GM18520 (cell line): ENCODE data around the gene CHMP4A.
"Not testable (repeated sequence)": the region's sequence is repeated elsewhere in the genome, so short reads cannot be mapped to it uniquely, and the experiment has no call there.

Source experiments
- ATAC-seq: cut with Tn5 transposase; IDR thresholded peaks from one replicate; pipeline ENCODE4 v1.9.1; 2021; ENCODE audit not compliant: unreplicated experiment

The CHMP4A gene

GRCh38 chr14:24226473-24226872, 13.2 kb upstream of the CHMP4A start:
- ATAC-seq = no peak

DNA sequence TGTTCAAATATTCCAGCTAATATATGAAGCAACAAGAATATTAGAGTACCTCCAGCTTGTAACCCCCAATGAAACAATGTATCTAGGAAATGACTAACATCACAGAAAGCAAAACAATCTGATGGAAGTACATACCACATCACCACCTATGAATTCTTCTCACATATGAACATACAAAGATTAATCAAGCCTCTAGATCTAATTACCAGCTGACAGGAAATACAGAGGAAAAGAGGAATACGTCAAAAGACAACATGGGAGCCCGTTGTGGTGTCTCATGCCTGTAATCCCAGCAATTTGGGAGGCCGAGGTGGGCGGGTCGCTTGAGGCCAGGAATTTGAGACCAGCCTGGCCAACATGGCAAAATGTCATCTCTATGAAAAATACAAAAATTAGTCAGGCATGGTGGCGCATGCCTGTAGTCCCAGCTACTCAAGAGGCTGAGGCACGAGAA, 11.4 kb upstream of the CHMP4A start:
- no peak for ATAC-seq

DNA sequence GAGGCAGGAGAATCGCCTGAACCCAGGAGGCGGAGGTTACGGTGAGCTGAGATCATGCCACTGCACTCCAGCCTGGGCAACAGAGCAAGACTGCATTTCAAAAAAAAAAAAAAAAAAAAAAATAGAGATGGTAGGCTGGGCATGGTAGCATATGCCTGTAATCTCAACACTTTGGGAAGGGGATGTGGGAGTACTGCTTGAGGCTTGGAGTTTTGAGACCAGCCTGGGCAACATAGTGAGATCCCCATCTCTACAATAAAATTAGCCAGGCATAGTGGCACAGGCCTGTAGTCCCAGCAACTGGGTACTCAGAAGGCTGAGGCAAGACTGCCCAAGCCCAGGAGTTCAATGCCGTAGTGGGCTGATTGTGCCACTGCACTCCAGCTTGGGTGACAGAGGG, 9.7 kb upstream of the CHMP4A start:
- ATAC-seq = not testable (repeated sequence)

DNA sequence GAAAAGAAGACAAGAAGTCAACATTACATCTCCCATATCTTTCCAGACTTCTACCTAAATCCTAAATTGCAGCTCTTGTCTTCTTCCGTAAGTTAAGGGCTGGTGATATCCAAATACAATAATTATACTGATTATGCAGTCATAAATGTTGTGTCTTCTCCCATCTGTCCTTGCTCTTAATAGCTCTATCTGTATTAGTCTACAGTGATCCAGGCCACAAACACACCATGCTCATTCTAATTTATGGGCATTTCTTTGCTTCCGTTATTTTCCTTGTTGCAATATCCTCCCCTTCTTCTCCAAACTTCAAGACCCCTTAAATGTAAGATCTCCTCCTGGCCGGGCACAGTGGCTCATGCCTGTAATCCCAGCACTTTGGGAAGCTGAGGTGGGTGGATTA, 6.2 kb upstream of the CHMP4A start:
- no peak for ATAC-seq

- ATAC-seq = no peak
Measured at GRCh38 chr14:24219080-24219479, 5.8 kb upstream of the CHMP4A start.

GRCh38 chr14:24216876-24217275, 3.6 kb upstream of the CHMP4A start:
- not testable (repeated sequence) for ATAC-seq

DNA sequence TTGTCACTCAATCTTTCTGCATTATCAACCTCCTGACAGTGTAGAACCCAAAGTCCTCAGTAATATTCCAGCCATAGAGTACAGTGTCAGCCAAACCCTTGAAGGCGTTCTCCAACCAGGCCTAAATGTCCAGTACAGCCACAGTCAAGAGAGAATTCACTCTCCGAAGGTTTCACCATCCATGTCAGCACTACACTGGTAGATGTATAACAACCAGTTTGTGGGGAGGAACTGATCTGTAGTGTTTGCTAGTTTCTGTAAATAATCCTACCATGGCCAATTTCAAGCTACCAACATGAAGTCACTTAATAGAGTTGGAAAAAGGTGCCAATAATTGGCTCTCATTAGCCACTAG, 3.0 kb upstream of the CHMP4A start:
- ATAC-seq = no peak

DNA sequence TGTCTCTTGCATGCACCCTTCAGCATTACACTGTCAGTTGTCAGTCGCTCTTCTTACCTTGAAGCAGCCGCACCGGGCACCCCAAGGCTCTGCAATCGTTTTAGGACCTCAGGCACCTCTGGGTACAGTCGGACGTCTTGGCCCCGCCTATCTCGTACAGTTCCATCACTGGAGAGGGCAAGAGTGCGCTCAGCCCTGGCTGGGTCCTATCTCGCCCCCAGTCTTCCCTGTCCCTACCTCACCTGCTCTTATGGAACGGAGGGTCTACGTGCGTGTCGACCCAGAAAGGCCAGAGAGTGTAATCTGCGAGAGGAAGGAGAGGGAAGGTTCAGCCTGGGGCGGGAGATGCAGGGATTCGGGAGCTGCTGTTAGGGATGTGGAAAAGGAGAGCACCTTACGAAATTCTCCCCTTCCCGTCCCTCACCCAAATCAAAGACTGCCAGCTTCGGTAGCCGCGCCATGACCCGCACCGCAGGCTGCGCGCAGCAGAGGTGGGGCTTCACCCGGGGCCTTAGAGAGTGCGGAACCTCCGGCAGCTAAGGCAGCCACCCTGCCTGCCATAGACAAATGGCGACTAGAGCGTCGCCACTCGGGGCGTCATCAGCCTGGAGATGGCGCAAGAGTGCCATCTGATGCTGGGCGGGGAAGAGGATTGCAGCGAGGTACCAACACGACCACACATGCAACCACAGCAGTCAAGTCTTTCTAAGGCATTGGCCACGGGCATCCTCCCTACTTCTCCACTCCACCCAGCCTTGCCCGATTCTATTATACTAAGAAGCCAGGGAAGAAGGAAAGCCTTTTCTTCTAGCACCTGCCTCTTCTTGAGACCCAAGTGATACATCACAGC, 2.4 kb upstream of the CHMP4A start, which contains the start of gene MDP1:
Gene MDP1, minus strand, starts transcription at position 572 of the 850 bp plus-strand sequence. Its CDS starts 111 bp downstream, at position 461.
- ATAC-seq = peak; percentile 76

DNA sequence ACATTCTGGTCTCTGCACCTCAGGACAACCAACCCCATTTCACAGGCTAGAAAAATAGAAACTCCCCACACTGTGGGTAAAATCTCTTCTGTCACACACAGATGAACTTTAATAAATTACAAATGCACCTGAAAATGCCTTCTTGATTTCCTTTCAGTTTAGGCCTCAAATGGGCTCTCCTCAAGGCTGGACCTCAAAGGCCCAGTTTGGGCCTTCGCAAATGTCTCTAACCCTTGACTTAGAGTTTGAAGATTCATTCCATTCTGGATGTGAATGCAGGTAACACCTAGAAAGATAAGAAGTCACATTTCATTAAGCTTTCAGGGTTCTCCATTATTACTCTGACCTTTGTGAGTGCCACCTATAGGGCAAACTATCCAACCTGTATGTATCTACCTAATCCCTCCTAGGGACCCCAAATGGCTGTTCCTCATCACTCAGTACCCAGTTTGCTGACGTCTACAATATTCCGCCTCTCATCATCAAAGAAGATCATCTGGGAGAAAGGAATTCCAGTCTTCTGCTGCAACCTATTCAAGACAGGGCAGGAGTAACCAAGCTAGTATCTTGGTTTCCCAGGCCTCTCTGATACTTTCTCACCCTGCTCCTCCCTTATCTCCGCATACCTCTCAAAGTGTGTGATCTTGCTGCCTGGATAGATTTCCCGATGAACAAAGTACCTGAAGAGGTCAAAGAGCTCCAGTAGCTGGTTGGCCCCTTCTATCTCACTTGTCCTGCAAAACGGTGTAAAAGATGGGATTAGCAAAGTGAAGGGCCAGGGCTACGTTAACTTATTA, 776 bp upstream of the CHMP4A start:
- ATAC-seq = no peak

GRCh38 chr14:24211311-24211710, 2.0 kb downstream of the CHMP4A start:
- ATAC-seq = no peak

DNA sequence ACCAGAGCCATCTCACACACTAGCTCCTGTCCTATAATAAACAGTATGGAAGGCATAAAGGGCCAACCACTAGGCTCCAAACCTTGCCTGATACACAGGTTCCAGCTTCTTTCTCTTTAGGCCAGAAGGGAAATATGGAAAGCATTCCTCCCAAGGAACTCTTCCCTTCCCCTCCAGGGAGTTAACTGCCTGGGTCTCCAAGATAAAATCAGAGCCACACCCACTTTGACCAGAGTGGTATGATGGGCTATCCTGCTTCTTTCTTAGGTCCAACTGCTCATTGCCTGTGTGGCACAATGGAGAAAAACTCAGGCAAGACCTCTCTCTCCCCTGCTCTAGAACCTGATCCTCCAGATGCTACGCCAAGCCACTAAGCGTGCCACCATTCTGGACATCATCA, 5.7 kb downstream of the CHMP4A start:
- no peak for ATAC-seq

GRCh38 chr14:24207104-24207551, 6.2 kb downstream of the CHMP4A start:
- no peak for ATAC-seq

DNA sequence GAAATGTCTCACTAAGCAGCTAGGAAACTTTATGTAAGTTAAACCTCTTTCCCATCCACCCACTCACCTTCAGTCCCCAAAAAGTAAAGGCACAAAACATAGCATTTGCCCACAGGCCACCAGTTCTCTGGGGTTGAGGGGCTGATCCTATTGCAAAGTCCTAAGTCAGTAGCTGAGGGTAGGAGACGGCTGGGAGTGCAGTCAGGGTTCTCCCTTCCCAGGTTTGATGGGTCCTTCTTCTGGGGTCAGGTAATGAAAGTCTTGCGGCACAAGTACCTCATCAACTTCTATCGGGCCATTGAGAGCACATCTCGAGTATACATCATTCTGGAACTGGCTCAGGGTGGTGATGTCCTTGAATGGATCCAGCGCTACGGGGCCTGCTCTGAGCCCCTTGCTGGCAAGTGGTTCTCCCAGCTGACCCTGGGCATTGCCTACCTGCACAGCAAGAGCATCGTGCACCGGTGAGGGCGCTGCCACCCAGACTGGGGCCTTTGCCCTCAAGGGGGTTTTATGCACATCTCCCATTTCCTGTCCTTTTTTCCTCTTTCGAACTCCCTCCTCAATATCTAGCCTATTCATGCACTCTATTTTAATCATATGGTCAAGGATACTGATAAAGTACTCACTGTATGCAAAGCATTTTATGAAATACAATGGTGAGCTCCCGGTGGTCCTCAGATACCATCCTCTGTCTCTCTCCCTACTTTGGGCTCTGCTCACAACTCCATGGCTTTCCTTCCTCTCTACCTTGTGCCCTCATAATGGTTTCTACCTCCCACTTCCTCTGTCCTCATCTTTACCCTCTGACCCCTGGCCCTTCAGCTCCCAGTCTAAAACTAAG, 6.8 kb downstream of the CHMP4A start:
- no peak for ATAC-seq

GRCh38 chr14:24204163-24205146, 8.8 kb downstream of the CHMP4A start:
- no peak for ATAC-seq

GRCh38 chr14:24203249-24203886, 9.9 kb downstream of the CHMP4A start:
- ATAC-seq = not testable (repeated sequence)

GRCh38 chr14:24202538-24202937, 10.8 kb downstream of the CHMP4A start:
- ATAC-seq = not testable (repeated sequence)

DNA sequence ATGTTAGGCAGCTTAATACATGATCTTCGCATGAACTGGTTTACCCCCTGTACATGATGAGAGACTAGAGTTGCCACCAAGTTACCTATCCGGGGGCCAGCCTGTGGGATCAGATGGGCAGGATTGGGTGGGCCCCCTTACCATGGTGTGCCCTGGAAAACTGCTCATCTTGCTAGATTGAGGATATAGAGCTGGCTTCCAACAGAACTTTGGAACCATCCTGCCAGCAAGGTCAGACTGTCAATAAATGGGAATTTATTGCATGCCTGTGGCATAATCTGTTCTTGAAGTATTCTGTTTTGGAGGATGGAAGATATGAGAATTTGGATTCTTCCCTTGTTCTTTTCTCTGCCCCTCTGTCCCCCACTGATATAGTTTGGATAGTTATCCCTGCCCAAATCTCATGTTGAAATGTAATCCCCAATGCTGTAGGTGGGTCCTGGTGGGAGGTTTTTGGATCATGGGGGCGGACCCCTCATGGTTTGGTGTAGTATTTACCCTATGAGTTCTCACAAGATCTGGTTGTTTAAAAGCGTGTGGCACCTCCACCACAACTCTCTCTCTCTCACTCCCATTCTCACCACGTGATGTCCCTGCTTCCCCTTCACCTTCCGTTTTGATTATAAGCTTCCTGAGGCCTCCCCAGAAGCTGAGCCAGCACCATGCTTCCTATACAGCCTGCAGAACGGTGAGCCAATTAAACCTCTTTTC, 14.3 kb downstream of the CHMP4A start:
- no peak for ATAC-seq

GRCh38 chr14:24197056-24197450, 16.2 kb downstream of the CHMP4A start:
- no peak for ATAC-seq
